Kidney (tissue), 14 donors: ENCODE measurements around the gene CELA2A. TPM values are rescaled to one million over a fixed set of nuclear protein-coding genes. Genes with fewer than 3 reads are reported as not detected.

Experiments
- DNase-seq, 5 donors: peaks; one replicate each; pipeline ENCODE4 v3.0.0-alpha.2; 2013 to 2020
- FAIRE-seq: peaks from 2 replicates; lab custom pipeline; 2012; peaks lifted over from hg19 to GRCh38; lab: Jason Lieb, UNC
- H3K27ac ChIP-seq, 2 donors: one replicate each; pipeline ENCODE4 v1.7.0; 2013; ENCODE audit warnings: low read depth in 2 of 2, low read length in 2 of 2, inconsistent platforms in 1 of 2
- H3K27me3 ChIP-seq: one replicate; pipeline ENCODE4 v1.7.1; 2013; ENCODE audit warnings: low read length, inconsistent platforms; ENCODE audit not compliant: control insufficient read depth, insufficient read depth
- H3K36me3 ChIP-seq, 3 donors: one replicate each; pipeline versions ENCODE4 v1.7.0 to v1.7.1; 2013; ENCODE audit warnings: low read length in 3 of 3, control low read depth in 1 of 3, inconsistent platforms in 1 of 3; ENCODE audit not compliant: insufficient read depth in 3 of 3, control insufficient read depth in 2 of 3
- H3K4me1 ChIP-seq, 3 donors: one replicate each; pipeline versions ENCODE4 v1.7.0 to v1.7.1; 2013; ENCODE audit warnings: low read length in 3 of 3, inconsistent platforms in 1 of 3, low read depth in 1 of 3; ENCODE audit not compliant: control insufficient read depth in 2 of 3, insufficient read depth in 2 of 3
- H3K4me3 ChIP-seq, 3 donors: one replicate each; pipeline versions ENCODE4 v1.7.0 to v1.8.1; 2013; ENCODE audit warnings: low read length in 3 of 3, control low read depth in 1 of 3, inconsistent platforms in 1 of 3
- H3K9ac ChIP-seq, 3 donors: one replicate each; pipeline versions ENCODE4 v1.7.0 to v1.7.1; 2013; ENCODE audit warnings: low read length in 3 of 3, control low read depth in 1 of 3, inconsistent platforms in 1 of 3
- H3K9me3 ChIP-seq, 3 donors: one replicate each; pipeline versions ENCODE4 v1.7.0 to v1.7.1; 2013; ENCODE audit warnings: low read length in 3 of 3, control low read depth in 1 of 3, inconsistent platforms in 1 of 3; ENCODE audit not compliant: control insufficient read depth in 2 of 3, insufficient read depth in 1 of 3
- CTCF ChIP-seq: IDR thresholded peaks from 3 replicates; pipeline ENCODE4 v1.5.1; 2012; ENCODE audit warnings: mild to moderate bottlenecking, moderate library complexity, borderline replicate concordance; ENCODE audit not compliant: insufficient read depth; ENCODE audit errors: extremely low read depth
- intact Hi-C: fragments of 100-400 bp; cut with DNase I; formaldehyde crosslinking; loops from one replicate; pipeline ENCODE4 v1.11.1; 2022
- polyA plus RNA-seq: library from polyadenylated mRNA; stranded (reverse); fragments of 350-450 nt; fragmentation: Illumina TruSeq; extraction: RNeasy Lipid Tissue Mini Kit (QIAGEN cat#74804); gene quantifications from one replicate; pipeline ENCODE4 v1.2.3, GENCODE V29; 2014; ENCODE audit warnings: low read depth, low replicate concordance; ENCODE audit not compliant: insufficient read depth
- total RNA-seq: library from RNA; stranded (reverse); fragmentation: NEBNext Ultra II Directional; extraction: Animal tissue kit (Norgen Biotek cat#: 25700); gene quantifications from one replicate; pipeline ENCODE4 v1.2.1, GENCODE V29; 2021
- donor health status: control.
- donor health status: control.
- donor health status: control.
- donor health status: control.
- donor health status: control.
- donor health status: DM: yes; HTN: yes; CAD: no.
- donor health status: Normal renal cell carcinoma (clear cell type).

CELA2A gene
- total and polyA plus RNA-seq, 2 donors from 2014 or later = not detected

GRCh38 chr1:15439325-15439724, 17.2 kb upstream of the CELA2A start:
- H3K27ac ChIP-seq = no peak overlapping the region
- no peaks in the 10 kb centered on the region for H3K36me3 ChIP-seq
- intact Hi-C loops = no loop called here
- no peaks in the 10 kb centered on the region for H3K4me1 ChIP-seq
- no peak overlapping the region for H3K4me3 ChIP-seq
- DNase-seq = no peak
- H3K9ac ChIP-seq = no peak overlapping the region
- H3K9me3 ChIP-seq = no peaks in the 10 kb centered on the region
- no peaks in the 10 kb centered on the region for H3K27me3 ChIP-seq
- no peak for TF ChIP-seq CTCF
- no peak for FAIRE-seq

GRCh38 chr1:15440357-15440756, 16.2 kb upstream of the CELA2A start:
- no peaks in the 10 kb centered on the region for H3K4me1 ChIP-seq

GRCh38 chr1:15441247-15441646, 15.3 kb upstream of the CELA2A start:
- DNase-seq = no peak
- no peaks in the 10 kb centered on the region for H3K27me3 ChIP-seq
- no peak for FAIRE-seq
- H3K27ac ChIP-seq = no peak overlapping the region
- intact Hi-C loops = no loop called here
- H3K36me3 ChIP-seq = no peaks in the 10 kb centered on the region
- no peaks in the 10 kb centered on the region for H3K9me3 ChIP-seq
- TF ChIP-seq CTCF = no peak
- H3K4me1 ChIP-seq = no peaks in the 10 kb centered on the region
- no peak overlapping the region for H3K4me3 ChIP-seq
- H3K9ac ChIP-seq = no peak overlapping the region

More at GRCh38 chr1:15440357-15440756, 16.2 kb upstream of the CELA2A start:
- Histone ChIP-seq H3K36me3 (no peaks in the 10 kb centered on the region), H3K9ac (no peak overlapping the region), H3K4me3 (no peak overlapping the region), H3K27me3 (no peaks in the 10 kb centered on the region), H3K9me3 (no peaks in the 10 kb centered on the region), H3K27ac (no peak overlapping the region)
- DNase-seq = no peak
- FAIRE-seq = no peak
- intact Hi-C loops = no loop called here
- no peak for TF ChIP-seq CTCF

GRCh38 chr1:15442119-15442518, 14.4 kb upstream of the CELA2A start:
- TF ChIP-seq CTCF = no peak
- Histone ChIP-seq H3K27ac (no peak overlapping the region), H3K4me1 (no peaks in the 10 kb centered on the region), H3K9me3 (no peaks in the 10 kb centered on the region), H3K9ac (no peak overlapping the region), H3K4me3 (no peak overlapping the region), H3K36me3 (no peaks in the 10 kb centered on the region), H3K27me3 (no peaks in the 10 kb centered on the region)
- intact Hi-C loops = no loop called here
- FAIRE-seq (no peak), DNase-seq (no peak)
